ENCODE measurements around the gene CBFA2T2. TPM values are rescaled to one million over a fixed set of nuclear protein-coding genes. Genes with fewer than 3 reads are reported as not detected.
A peak's percentile ranks its signal among the peaks of the same experiment; 100 is the strongest.
"Not testable (repeated sequence)": the region's sequence is repeated elsewhere in the genome, so short reads cannot be mapped to it uniquely, and the experiment has no call there.

CBFA2T2 gene
- total and polyA plus RNA-seq, 2 donors (not counting 1 experiment from before 2014, with no cell fraction given): 26.9 to 30.0 TPM

- Mint-ChIP-seq H3K9me3 (ENCODE audit: insufficient read depth) (no peaks in the 10 kb centered on the region), H3K27me3 (no peaks in the 10 kb centered on the region), H3K4me1 (peaks cover 14% of the 10 kb centered on the region), H3K27ac (peak overlapping the region; percentile 13), H3K4me3 (no peak overlapping the region)
- no peak for ATAC-seq (ENCODE audit: low read depth)
- TF ChIP-seq CTCF (IDR thresholded peaks at IDR 0.05) (no peak), EZH2 (IDR thresholded peaks at IDR 0.05; ENCODE audit: borderline replicate concordance, insufficient read depth, low read depth, low read length, poor library complexity, severe bottlenecking) (no peak)
- no peaks in the 10 kb centered on the region for H3K36me3 ChIP-seq (replicated peaks in 1 of 2; ENCODE audit: control extremely low read depth in 1 of 2, control insufficient read depth in 1 of 2, extremely low read depth in 1 of 2, insufficient read depth in 2 of 2, low read length in 1 of 2)
- ChIA-PET CTCF (interaction anchor here (0.5 to 1.2 kb wide), 5 partner anchors 30 to 607 kb away, joined by 3 to 6 read pairs (median 3); no protein-coding TSS in a partner anchor), POLR2A (interaction anchor here (0.6 kb wide), 1 partner anchor 244 kb away, joined by 5 read pairs; no protein-coding TSS in a partner anchor)
- H2AFZ ChIP-seq (ENCODE audit: insufficient read depth, low read depth, low read length, poor library complexity, severe bottlenecking): no peak overlapping the region
- H3K27me3 ChIP-seq (replicated peaks in 1 of 4; ENCODE audit: control extremely low read depth in 1 of 4, control insufficient read depth in 3 of 4, insufficient read depth in 4 of 4, low read length in 3 of 4): no peaks in the 10 kb centered on the region
- 69% methylated on average over 4 of the region's 5 CpGs for WGBS (ENCODE audit: insufficient coverage)
- H3K9me3 ChIP-seq (ENCODE audit: control extremely low read depth in 1 of 3, control insufficient read depth in 2 of 3, insufficient read depth in 1 of 3, low read length in 2 of 3): no peaks in the 10 kb centered on the region
- peaks cover 10 to 14% of the 10 kb centered on the region in 2 donors for H3K4me1 ChIP-seq (ENCODE audit: control insufficient read depth in 2 of 2, insufficient read depth in 2 of 2, low read length in 2 of 2)
- no peaks in the 10 kb centered on the region for H3K79me2 ChIP-seq (ENCODE audit: control insufficient read depth, insufficient read depth, low read length)
- no peak overlapping the region for H3K9ac ChIP-seq (ENCODE audit: low read length)
- intact Hi-C loops (cut with micrococcal nuclease): no loop called here
- DNase-seq: no peak
- no peak overlapping the region for H3K27ac ChIP-seq (ENCODE audit: low read length in 2 of 2)
- H3K4me3 ChIP-seq (ENCODE audit: control extremely low read depth in 1 of 5, extremely low read depth in 1 of 5, insufficient read depth in 1 of 5, low read depth in 2 of 5, low read length in 4 of 5): no peak overlapping the region
- no peaks in the 10 kb centered on the region for H4K20me1 ChIP-seq (ENCODE audit: control insufficient read depth, insufficient read depth, low read length, poor library complexity, severe bottlenecking)
- H3K4me2 ChIP-seq (replicated peaks; ENCODE audit: low read depth, low read length, poor library complexity, severe bottlenecking): no peak overlapping the region
Observed at GRCh38 chr20:33460711-33461110, 29.2 kb upstream of the CBFA2T2 start.

- no peak overlapping the region for H3K4me3 ChIP-seq (ENCODE audit: control extremely low read depth in 1 of 5, extremely low read depth in 1 of 5, insufficient read depth in 1 of 5, low read depth in 2 of 5, low read length in 4 of 5)
- no peak overlapping the region for H2AFZ ChIP-seq (ENCODE audit: insufficient read depth, low read depth, low read length, poor library complexity, severe bottlenecking)
- Mint-ChIP-seq H3K27ac (no peak overlapping the region), H3K4me1 (peaks cover 23% of the 10 kb centered on the region), H3K4me3 (no peak overlapping the region), H3K27me3 (no peaks in the 10 kb centered on the region), H3K9me3 (ENCODE audit: insufficient read depth) (no peaks in the 10 kb centered on the region)
- ChIA-PET POLR2A (interaction anchor here (0.6 kb wide), 1 partner anchor 212 kb away, joined by 3 read pairs; no protein-coding TSS in a partner anchor), CTCF (interaction anchor here (1.0 to 1.7 kb wide), 2 partner anchors 190 to 204 kb away, joined by 4 to 8 read pairs; partner anchors contain the start of gene ACTL10)
- peaks cover 24 to 28% of the 10 kb centered on the region in 2 donors for H3K4me1 ChIP-seq (ENCODE audit: control insufficient read depth in 2 of 2, insufficient read depth in 2 of 2, low read length in 2 of 2)
- H3K27ac ChIP-seq (ENCODE audit: low read length in 2 of 2): no peak overlapping the region
- intact Hi-C loops (cut with micrococcal nuclease): no loop called here
- no peaks in the 10 kb centered on the region for H4K20me1 ChIP-seq (ENCODE audit: control insufficient read depth, insufficient read depth, low read length, poor library complexity, severe bottlenecking)
- no peak overlapping the region for H3K4me2 ChIP-seq (replicated peaks; ENCODE audit: low read depth, low read length, poor library complexity, severe bottlenecking)
- H3K79me2 ChIP-seq (ENCODE audit: control insufficient read depth, insufficient read depth, low read length): no peaks in the 10 kb centered on the region
- DNase-seq (no peak), ATAC-seq (ENCODE audit: low read depth) (no peak)
- H3K9me3 ChIP-seq (ENCODE audit: control extremely low read depth in 1 of 3, control insufficient read depth in 2 of 3, insufficient read depth in 1 of 3, low read length in 2 of 3): peaks cover 0 to 6% (median 0%) of the 10 kb centered on the region in 3 donors
- no peak overlapping the region for H3K9ac ChIP-seq (ENCODE audit: low read length)
- TF ChIP-seq EZH2 (IDR thresholded peaks at IDR 0.05; ENCODE audit: borderline replicate concordance, insufficient read depth, low read depth, low read length, poor library complexity, severe bottlenecking) (no peak), CTCF (IDR thresholded peaks at IDR 0.05) (no peak)
- H3K27me3 ChIP-seq (replicated peaks in 1 of 4; ENCODE audit: control extremely low read depth in 1 of 4, control insufficient read depth in 3 of 4, insufficient read depth in 4 of 4, low read length in 3 of 4): no peaks in the 10 kb centered on the region
- 86% methylated on average over 2 of the region's 7 CpGs for WGBS (ENCODE audit: insufficient coverage)
- H3K36me3 ChIP-seq (replicated peaks in 1 of 2; ENCODE audit: control extremely low read depth in 1 of 2, control insufficient read depth in 1 of 2, extremely low read depth in 1 of 2, insufficient read depth in 2 of 2, low read length in 1 of 2): no peaks in the 10 kb centered on the region
Observed at GRCh38 chr20:33463332-33464101, 26.4 kb upstream of the CBFA2T2 start.

GRCh38 chr20:33464759-33465158 lies 25.1 kb upstream of the CBFA2T2 start:
- peak overlapping the region; percentile 63 for H3K4me2 ChIP-seq (replicated peaks; ENCODE audit: low read depth, low read length, poor library complexity, severe bottlenecking)
- POLR2A ChIA-PET: not testable (repeated sequence)
- WGBS (ENCODE audit: insufficient coverage): 100% methylated on average over 4 of the region's 8 CpGs

More at GRCh38 chr20:33464759-33465158, 25.1 kb upstream of the CBFA2T2 start:
- CTCF ChIA-PET; H3K27me3 Mint-ChIP-seq; H3K36me3 ChIP-seq (replicated peaks in 1 of 2; ENCODE audit: control extremely low read depth in 1 of 2, control insufficient read depth in 1 of 2, extremely low read depth in 1 of 2, insufficient read depth in 2 of 2, low read length in 1 of 2); DNase-seq; H3K4me3 ChIP-seq (ENCODE audit: control extremely low read depth in 1 of 5, extremely low read depth in 1 of 5, insufficient read depth in 1 of 5, low read depth in 2 of 5, low read length in 4 of 5); ATAC-seq (ENCODE audit: low read depth); H3K27ac ChIP-seq (ENCODE audit: low read length in 2 of 2); H3K27me3 ChIP-seq (replicated peaks in 1 of 4; ENCODE audit: control extremely low read depth in 1 of 4, control insufficient read depth in 3 of 4, insufficient read depth in 4 of 4, low read length in 3 of 4); H3K9me3 ChIP-seq (ENCODE audit: control extremely low read depth in 1 of 3, control insufficient read depth in 2 of 3, insufficient read depth in 1 of 3, low read length in 2 of 3); H4K20me1 ChIP-seq (ENCODE audit: control insufficient read depth, insufficient read depth, low read length, poor library complexity, severe bottlenecking); H3K4me3 Mint-ChIP-seq; H3K79me2 ChIP-seq (ENCODE audit: control insufficient read depth, insufficient read depth, low read length); H3K9me3 Mint-ChIP-seq (ENCODE audit: insufficient read depth); intact Hi-C loops (cut with micrococcal nuclease); H3K9ac ChIP-seq (ENCODE audit: low read length): not testable (repeated sequence)
- Mint-ChIP-seq H3K27ac (peak overlapping the region; percentile 82), H3K4me1 (peaks cover 23% of the 10 kb centered on the region)
- Histone ChIP-seq H2AFZ (ENCODE audit: insufficient read depth, low read depth, low read length, poor library complexity, severe bottlenecking) (peak overlapping the region; percentile 1), H3K4me1 (ENCODE audit: control insufficient read depth in 2 of 2, insufficient read depth in 2 of 2, low read length in 2 of 2) (peaks cover 24 to 28% of the 10 kb centered on the region in 2 donors)

All from B cell (primary cell).